Osteocyte (in vitro differentiated cells): ENCODE data around the gene PAN3. TPM values are rescaled to one million over a fixed set of nuclear protein-coding genes. Genes with fewer than 3 reads are reported as not detected.

ENCODE experiments used
- DNase-seq: peaks from one replicate; pipeline ENCODE4 v3.0.0; 2021; ENCODE audit warnings: mixed read lengths; ENCODE audit not compliant: unreplicated experiment; ENCODE audit errors: extremely low spot score
- H3K27ac Mint-ChIP-seq: one replicate; pipeline ENCODE4 v1.8.0; 2021; ENCODE audit warnings: mild to moderate bottlenecking, mixed read lengths; ENCODE audit not compliant: unreplicated experiment
- H3K27me3 Mint-ChIP-seq: one replicate; pipeline ENCODE4 v1.8.0; 2021; ENCODE audit warnings: mixed read lengths; ENCODE audit not compliant: unreplicated experiment
- H3K36me3 Mint-ChIP-seq: one replicate; pipeline ENCODE4 v1.8.0; 2021; ENCODE audit warnings: mixed read lengths; ENCODE audit not compliant: unreplicated experiment
- H3K4me1 Mint-ChIP-seq: one replicate; pipeline ENCODE4 v1.8.0; 2021; ENCODE audit warnings: mixed read lengths; ENCODE audit not compliant: unreplicated experiment
- H3K4me3 Mint-ChIP-seq: one replicate; pipeline ENCODE4 v1.8.0; 2021; ENCODE audit warnings: mild to moderate bottlenecking, moderate library complexity, mixed read lengths; ENCODE audit not compliant: unreplicated experiment
- H3K9me3 Mint-ChIP-seq: one replicate; pipeline ENCODE4 v1.8.0; 2021; ENCODE audit warnings: mixed read lengths; ENCODE audit not compliant: unreplicated experiment
- CTCF ChIP-seq: fragments of 200-600 bp; sonication (generic); IDR thresholded peaks from 2 replicates; pipeline ENCODE4 v1.5.0; 2021; ENCODE audit warnings: antibody characterized with exemption, mild to moderate bottlenecking, moderate library complexity
- total RNA-seq: library from RNA; stranded (reverse); gene quantifications from 2 replicates; pipeline ENCODE4 v1.2.1, GENCODE V29; 2021

Gene PAN3
- total RNA-seq, 1 donor from 2014 or later: 32.7 TPM

DNA sequence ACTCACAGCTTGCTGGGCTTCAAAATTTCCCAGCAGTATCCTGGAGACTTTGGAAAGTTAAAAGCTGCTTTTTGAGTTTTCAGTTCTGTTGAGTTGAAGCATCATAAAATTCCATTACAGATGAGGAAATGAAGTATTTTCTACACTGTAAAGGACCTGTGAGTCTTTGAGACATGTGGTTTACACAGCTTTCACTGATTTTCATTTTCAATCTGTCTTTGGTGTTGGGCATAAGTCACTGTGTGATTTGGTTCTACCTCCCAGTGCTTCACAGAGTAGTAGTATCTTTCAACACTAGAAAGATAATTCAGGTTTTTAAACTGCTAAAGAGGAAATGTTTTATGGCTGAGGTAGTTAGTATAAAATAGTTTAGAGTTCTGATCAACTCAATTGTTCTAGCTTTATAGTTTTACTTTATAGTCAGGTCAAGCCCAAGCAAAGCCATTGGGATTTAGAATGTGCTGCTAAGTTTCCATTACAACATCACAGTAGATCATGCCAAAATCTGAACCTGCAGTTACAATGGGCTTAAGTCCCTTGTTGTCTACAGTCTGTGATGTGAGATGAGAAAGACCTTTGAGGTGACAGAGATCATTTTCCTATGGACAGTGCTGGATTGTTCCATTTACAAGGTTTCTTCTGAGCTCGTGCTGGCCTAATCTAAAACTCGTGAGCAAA, 195.0 kb downstream of the PAN3 start:
- Mint-ChIP-seq H3K4me1 (peaks cover 32% of the 10 kb centered on the region), H3K36me3 (no peaks in the 10 kb centered on the region), H3K27ac (no peak overlapping the region), H3K27me3 (no peaks in the 10 kb centered on the region), H3K4me3 (no peak overlapping the region), H3K9me3 (no peaks in the 10 kb centered on the region)
- DNase-seq: no peak
- TF ChIP-seq CTCF: no peak

DNA sequence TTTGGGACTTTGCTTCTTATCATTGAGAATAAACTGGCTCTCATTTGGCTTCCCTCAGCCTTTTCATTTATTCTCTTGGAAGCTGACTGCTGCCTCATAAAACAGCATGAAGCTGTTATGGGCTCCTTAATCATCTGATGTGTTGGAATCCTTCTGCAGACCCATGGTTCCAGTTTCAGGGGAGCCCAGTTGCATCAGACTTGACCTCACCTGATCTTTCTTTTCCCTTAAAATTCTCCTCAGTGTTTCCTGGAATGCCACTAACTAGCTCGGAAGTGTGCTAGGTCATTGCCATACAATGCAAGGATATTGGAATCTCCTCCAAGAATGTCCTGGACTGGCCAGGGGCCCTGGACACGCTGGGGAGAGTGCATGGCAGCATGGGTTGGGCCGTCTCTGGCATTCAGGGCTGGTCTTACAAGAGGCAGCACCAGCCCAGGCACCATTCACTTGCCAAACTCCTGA, 197.9 kb downstream of the PAN3 start:
- H3K36me3 Mint-ChIP-seq: no peaks in the 10 kb centered on the region
- DNase-seq: no peak
- no peak overlapping the region for H3K4me3 Mint-ChIP-seq
- no peaks in the 10 kb centered on the region for H3K27me3 Mint-ChIP-seq
- H3K4me1 Mint-ChIP-seq: peaks cover 45% of the 10 kb centered on the region
- H3K9me3 Mint-ChIP-seq: no peaks in the 10 kb centered on the region
- no peak overlapping the region for H3K27ac Mint-ChIP-seq
- TF ChIP-seq CTCF: no peak

DNA sequence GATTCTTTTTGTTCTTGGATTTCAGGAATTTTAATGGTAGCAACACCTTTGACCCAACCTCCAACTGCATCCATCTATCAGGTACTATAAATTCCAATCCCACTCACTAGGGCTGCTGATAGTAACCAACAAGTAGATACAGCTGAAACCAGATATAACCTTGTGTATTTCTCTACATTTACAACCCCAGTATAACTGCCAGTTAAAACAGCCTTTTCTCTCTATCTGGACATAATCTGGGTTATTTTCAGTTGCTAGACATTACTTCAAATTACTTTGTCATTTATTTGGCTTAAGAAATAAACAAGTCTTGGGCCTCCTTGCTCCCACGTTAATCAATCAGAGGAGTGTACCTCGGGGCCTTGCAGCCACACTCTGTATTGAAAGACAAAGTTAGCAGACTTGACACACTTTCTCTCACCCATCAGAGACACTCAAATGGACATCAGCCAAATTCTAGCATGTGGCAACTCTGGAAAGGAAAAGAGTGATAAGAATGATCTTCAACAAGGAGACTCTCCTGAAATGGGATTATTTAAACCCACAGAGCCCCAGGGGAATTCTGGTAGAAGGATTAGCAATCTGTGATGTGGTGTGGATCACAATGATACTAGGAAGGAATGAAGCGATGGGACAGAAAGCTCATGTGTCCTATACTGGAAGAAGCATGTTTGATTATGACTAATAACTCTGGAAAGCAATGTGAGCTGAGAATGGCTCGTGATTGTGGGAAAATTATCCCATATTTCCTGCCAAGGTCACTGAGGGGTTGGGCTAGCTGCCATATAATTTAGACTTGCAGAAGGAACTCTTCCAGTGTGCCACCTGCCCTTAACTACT, 199.0 kb downstream of the PAN3 start:
- Mint-ChIP-seq H3K27ac (peak overlapping the region; percentile 72), H3K36me3 (no peaks in the 10 kb centered on the region), H3K9me3 (no peaks in the 10 kb centered on the region), H3K27me3 (no peaks in the 10 kb centered on the region), H3K4me1 (peaks cover 45% of the 10 kb centered on the region), H3K4me3 (no peak overlapping the region)
- no peak for DNase-seq
- TF ChIP-seq CTCF: no peak

DNA sequence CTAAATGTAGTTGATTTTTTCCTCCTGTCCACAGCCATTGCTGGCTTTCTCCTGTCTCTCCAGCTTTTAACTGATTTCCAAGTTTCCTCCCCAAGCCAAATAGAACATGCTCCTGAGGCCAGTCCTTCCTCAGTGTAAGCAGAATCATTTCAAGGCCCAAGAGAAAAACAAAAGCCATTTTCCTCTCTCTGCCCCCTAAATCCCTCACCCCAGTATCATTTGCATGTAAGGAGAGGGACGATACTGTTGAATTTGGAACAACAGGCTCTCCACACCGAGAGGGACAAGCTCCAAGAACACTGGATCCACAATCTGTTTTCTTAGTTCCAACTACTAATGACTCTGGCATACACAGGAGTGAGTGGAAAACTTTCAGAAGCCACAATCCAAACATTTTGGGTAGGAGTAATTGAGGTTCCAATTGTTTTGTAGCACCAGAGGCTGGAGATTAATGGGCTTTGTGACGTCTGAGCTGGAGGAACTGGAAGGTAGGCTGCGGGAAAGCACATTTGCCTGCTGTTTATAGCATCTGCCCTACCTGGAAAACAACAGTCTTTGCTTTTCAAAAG, 199.7 kb downstream of the PAN3 start:
- no peak for TF ChIP-seq CTCF
- Mint-ChIP-seq H3K27ac (peak overlapping the region; percentile 72), H3K4me1 (peaks cover 45% of the 10 kb centered on the region), H3K27me3 (no peaks in the 10 kb centered on the region), H3K4me3 (no peak overlapping the region), H3K36me3 (no peaks in the 10 kb centered on the region), H3K9me3 (no peaks in the 10 kb centered on the region)
- DNase-seq: no peak

- DNase-seq: no peak
- no peak overlapping the region for H3K4me3 Mint-ChIP-seq
- no peak for TF ChIP-seq CTCF
- no peaks in the 10 kb centered on the region for H3K9me3 Mint-ChIP-seq
- H3K36me3 Mint-ChIP-seq: no peaks in the 10 kb centered on the region
- H3K27ac Mint-ChIP-seq: peak overlapping the region; percentile 28
- H3K27me3 Mint-ChIP-seq: no peaks in the 10 kb centered on the region
- H3K4me1 Mint-ChIP-seq: peaks cover 40% of the 10 kb centered on the region
Observed at GRCh38 chr13:28338742-28339141, 200.4 kb downstream of the PAN3 start.
